Choroid plexus epithelial cell (primary cell): ENCODE measurements around the gene CABCOCO1.

Experiments
- DNase-seq: peaks from one replicate; pipeline ENCODE4 v3.0.0-alpha.2; 2010; ENCODE audit warnings: low read depth
- H3K4me3 ChIP-seq: 2 replicates; pipeline ENCODE4 v1.5.1; 2011; ENCODE audit warnings: low read depth, mild to moderate bottlenecking, control low read depth, low read length, moderate library complexity
- CTCF ChIP-seq: conservative IDR thresholded peaks from 2 replicates; pipeline ENCODE4 v1.5.1; 2011; ENCODE audit warnings: low read depth, mild to moderate bottlenecking, control low read depth, inconsistent platforms, low read length, moderate library complexity

CABCOCO1 gene

DNA sequence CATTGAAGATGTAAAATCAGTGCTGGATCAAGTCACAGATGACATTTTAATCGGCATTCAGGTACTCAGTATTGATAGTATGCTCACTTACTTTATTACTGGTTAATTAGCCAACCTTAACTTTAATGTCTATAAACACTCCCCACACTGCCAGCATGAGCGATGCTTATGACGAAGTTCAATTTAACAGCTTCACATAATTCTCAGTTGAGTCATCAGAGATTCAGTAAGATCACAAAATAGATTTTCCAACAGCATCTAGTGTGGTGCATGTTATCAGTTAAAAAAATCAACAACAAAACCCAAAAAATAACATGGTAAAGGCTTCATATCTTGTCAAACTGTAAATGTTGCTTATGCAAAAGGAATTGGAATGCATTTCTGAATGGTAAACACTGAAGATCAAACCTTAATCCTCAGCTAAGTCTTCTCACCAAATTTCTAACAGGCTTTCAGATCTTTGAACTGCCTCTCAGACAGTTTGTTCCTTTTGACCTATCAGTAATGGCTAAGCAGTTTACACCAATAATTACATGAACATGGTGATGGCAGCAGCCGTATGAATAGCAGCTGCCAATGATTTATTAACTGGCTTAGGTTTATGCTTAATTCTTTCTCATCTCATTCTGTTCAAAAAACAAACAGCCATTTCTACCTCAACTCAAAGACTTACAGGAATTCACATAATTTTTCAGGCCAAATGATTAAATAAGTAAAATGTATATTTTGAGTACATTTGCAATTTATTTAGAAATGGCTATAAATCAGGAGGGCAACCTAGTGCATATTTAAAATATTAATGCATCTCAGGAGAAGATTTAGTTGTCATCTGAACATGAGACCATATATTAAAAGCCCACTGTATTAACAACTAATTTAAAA, 98.5 kb downstream of the CABCOCO1 start:
- TF ChIP-seq CTCF = no peak
- peak; percentile 87 for DNase-seq
- no peak overlapping the region for H3K4me3 ChIP-seq

DNA sequence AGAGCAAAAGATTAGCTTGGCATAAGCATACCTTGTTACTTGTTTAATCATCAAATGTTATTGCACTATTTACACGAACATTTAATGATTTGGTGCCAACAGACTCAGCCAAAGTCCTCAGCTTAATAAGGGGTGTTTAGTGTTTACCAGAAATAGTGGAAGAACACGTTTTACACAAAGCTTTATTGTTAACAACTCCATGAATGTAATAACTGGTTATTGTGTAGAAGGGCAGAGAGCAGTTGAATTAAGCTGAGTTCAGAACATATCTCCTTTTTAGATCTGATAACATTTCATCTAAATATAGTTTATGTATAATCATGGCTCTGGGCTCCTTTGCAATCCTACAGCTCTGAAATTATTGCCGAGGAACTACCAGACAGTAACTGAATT, 99.1 kb downstream of the CABCOCO1 start:
- H3K4me3 ChIP-seq = no peak overlapping the region
- no peak for TF ChIP-seq CTCF
- DNase-seq = no peak

DNA sequence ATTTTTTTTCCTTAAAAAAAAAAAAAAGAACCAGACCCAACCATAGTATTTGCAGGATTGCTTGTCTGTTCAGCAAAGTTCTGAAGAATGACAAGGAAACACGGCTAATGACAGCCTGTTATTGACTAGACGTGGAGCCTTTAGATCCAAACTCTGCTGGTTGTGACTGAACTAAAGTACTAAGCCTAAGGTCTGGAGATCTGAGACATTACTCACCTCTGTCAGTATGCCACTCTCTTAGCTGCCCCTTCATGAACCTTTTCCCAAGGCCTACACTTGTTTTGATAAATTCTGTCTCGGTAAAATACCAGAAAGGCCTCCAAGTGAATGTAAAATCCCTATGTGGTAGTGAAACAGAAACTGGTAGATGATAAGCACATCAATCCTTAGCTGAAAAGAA, 101.0 kb downstream of the CABCOCO1 start:
- H3K4me3 ChIP-seq = no peak overlapping the region
- DNase-seq = no peak
- no peak for TF ChIP-seq CTCF

- DNase-seq = no peak
- H3K4me3 ChIP-seq = no peak overlapping the region
- TF ChIP-seq CTCF = no peak
These were observed 101.8 kb downstream of the CABCOCO1 start for GRCh38 chr10:61764486-61764885.

GRCh38 chr10:61765176-61766087, 102.7 kb downstream of the CABCOCO1 start:
- H3K4me3 ChIP-seq = no peak overlapping the region
- no peak for TF ChIP-seq CTCF
- DNase-seq = no peak

- no peak for DNase-seq
- no peak for TF ChIP-seq CTCF
- H3K4me3 ChIP-seq = no peak overlapping the region
These were observed 104.2 kb downstream of the CABCOCO1 start for GRCh38 chr10:61766927-61767326.
